NCI-H128 (cell line): ENCODE data around the gene ZNF747.

Experiments
- DNase-seq: peaks from one replicate; lab custom pipeline; 2025; ENCODE audit not compliant: unreplicated experiment; lab: John Stamatoyannopoulos, UW

ZNF747 gene

GRCh38 chr16:30519120-30520049 is 15.3 kb downstream of the ZNF747 start:
- no peak for DNase-seq

DNA sequence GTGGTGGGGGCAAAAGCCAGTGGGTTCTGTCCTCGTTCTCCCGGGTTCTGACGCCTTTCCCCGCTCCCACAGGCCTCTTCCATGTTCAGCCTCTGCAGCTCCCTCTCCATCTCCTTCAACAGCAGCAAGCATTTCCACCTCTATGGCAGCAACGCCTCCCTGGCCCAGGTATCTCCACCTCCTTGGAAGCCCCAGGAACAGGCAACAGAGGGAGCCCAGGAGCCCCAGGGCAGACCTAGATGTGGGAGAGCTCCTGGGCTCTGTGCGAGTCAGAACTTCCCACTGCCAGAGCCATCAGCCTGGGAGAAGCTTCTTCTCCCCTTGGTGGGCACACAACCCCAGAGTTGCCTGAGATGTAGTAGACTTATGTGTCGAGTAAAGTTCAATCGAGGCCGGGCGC is 16.1 kb downstream of the ZNF747 start:
- DNase-seq = no peak

- no peak for DNase-seq
These were observed 19.4 kb downstream of the ZNF747 start for GRCh38 chr16:30515275-30515674.

DNA sequence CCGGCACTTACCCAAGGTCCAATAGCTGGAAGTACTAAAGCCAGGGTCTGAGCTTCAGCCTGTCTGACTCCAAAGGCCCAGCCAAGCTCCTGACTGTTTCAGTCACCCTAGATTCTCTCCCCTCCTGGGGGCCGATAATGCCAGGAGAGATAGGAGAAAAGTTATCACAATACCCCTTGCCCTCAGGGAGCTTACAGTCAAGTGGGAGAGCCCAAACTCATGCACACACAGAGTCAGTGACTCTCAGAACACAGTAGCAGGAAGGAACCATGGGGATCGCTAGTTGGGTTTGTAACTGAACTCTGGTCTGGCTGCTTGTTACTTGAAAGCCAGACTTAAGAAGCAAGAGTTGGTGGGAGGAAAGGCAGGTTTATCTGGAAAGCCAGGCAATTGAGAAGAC is 23.1 kb downstream of the ZNF747 start:
- DNase-seq = no peak

DNA sequence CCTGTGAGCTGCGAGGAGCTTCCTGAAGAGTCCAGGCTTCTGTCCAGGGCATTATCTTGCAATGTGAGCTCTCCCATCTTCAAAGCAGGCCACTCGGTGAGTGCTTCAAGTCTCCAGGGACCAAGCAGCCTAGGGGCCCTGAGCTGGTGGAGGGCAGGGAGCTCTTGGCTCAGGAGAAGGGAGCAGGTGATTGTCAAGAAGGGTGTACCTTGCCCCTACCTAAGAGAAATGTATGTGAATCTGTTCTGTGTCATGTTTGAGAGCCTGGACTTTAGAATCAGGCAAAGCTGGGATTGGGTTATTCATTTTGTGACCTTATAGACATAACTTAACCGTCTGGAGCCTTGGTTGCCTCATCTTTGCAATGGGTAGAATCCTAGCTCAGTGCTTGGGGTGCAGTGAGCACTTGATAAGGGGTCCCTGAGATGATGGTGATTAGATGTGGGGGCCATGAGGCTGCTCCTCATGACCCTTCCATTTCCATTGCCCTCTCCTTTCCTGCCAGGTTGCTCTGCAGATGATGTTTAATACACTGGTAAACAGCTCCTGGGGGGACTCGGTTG is 24.2 kb downstream of the ZNF747 start:
- DNase-seq = no peak

GRCh38 chr16:30509081-30509765 is 25.4 kb downstream of the ZNF747 start:
- DNase-seq = no peak

DNA sequence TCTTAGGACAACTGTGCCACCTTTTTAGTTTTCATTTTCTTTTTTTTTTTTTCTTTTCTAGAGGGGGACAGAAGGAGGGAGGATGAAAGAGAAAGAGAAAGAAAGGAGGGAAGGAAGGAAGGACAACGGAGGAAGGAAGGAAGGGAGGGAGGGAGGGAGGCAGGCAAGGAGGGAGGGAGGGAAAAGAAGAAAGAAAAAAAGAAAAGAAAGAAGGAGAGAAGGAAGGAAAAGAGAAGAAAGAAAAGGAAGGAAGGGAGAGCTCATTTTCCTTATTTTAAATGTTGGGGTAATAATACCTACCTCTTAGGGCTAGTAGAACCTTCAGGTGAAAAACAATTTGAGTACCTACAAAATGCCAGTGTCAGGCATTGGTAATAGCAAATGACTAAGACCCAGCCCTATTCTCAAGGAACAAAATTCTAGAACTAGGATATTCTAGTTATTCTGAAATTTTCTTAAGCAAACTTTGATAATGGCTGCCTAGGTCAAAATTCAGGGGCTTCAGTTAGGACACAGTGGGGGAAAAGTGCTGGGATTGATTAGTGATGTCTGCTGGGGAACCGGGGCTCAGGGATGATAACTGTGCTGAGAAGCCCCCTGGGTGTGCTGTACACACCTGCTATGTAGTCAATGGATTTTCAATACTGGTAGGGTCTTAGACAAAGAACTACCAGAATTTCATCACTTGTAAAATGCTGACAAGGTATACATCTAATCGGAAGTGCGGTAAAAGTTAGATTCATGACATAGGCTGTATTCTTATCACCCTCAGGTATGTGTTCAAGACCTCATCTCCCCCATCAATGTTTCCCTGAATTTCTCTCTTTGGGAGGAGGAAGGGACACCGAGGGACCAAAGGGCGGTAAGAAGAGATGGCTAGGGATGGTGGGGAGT is 31.0 kb downstream of the ZNF747 start:
- DNase-seq = no peak

GRCh38 chr16:30499284-30499683 is 35.4 kb downstream of the ZNF747 start:
- DNase-seq = no peak

GRCh38 chr16:30494709-30495108 is 39.9 kb downstream of the ZNF747 start:
- no peak for DNase-seq

DNA sequence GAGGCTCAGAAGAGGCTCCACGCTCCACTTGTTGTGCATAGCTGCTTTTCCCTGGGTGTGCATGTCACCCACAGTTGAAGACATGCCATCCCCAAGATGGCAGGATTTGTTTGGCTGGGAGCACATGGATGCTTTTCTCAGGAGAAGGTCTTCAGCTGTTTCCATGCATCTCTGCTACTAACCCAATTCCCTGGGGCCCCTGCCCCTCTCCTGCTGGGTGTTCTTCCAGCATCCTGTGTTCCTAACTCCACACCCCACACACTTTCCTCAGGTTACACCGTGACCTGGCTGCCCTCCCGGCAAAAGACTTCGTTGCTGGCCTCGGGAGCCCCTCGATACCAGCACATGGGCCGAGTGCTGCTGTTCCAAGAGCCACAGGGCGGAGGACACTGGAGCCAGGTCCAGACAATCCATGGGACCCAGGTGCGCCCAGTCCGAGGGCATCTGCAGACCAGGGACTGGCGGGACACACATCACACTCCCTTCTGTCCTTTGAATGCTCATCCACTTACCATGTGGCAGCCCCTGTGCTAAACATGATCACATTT is 40.6 kb downstream of the ZNF747 start:
- no peak for DNase-seq

DNA sequence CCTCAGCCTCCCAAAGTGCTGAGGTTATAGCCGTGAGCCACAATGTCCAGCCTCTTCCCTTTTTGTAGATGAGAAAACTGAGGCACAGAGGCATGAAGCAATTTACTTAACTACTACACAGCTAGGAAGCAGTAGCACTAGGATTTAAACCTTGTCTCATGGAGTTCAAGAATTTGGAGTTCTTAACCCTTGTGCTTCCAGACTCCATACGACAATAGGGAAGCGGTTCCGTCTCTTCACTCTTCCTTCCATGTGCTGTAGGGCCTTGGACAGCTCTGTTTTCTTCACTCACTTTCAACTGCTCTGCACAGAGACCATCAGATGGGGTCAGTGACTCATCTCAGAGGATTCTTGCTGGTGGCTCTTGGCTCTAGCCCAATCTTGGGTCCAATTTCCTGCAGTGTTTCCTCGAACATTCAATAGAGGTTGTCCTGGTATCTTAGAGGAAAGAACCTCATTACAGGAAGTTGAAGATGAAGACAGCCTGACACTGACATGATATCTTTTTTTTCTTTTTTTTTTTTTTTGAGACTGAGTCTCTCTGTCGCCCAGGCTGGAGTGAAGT is 42.8 kb downstream of the ZNF747 start:
- DNase-seq = no peak

- no peak for DNase-seq
These were observed 43.4 kb downstream of the ZNF747 start for GRCh38 chr16:30491229-30491628.

GRCh38 chr16:30490210-30490609 is 44.4 kb downstream of the ZNF747 start:
- no peak for DNase-seq

DNA sequence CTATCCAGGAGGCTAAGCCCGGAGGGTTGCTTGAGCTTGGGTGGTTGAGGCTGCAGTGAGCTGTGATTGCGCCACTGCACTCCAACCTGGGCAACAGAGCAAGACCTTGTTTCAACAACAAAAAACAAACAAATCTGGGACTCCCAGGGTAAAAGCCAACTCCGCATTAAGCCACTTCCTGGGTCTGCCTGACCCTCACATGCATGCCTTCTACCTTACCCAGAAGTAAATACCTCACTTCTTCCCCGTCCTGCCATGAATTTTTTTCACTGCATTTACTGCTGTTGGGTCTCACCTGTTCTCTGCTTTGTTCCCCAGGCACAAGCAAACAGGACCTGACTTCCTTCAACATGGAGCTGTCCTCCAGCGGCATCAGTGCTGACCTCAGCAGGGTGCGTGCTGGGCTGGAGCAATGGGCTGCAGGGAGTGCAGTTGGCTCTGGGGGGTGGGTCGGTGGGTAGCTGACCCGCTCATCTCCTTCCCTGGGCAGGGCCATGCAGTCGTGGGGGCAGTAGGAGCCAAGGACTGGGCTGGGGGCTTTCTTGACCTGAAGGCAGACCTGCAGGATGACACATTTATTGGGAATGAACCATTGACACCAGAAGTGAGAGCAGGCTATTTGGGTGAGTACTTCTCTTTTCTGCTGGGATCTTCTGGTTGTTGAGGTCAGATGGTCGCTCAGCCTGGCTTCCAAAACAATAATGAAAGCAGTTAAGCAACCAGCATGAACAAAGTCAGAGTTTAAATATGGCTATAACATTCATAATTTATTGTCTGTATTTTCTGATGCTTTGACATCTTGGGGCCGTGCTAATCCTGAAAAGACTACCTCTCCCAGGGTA is 45.7 kb downstream of the ZNF747 start:
- no peak for DNase-seq

DNA sequence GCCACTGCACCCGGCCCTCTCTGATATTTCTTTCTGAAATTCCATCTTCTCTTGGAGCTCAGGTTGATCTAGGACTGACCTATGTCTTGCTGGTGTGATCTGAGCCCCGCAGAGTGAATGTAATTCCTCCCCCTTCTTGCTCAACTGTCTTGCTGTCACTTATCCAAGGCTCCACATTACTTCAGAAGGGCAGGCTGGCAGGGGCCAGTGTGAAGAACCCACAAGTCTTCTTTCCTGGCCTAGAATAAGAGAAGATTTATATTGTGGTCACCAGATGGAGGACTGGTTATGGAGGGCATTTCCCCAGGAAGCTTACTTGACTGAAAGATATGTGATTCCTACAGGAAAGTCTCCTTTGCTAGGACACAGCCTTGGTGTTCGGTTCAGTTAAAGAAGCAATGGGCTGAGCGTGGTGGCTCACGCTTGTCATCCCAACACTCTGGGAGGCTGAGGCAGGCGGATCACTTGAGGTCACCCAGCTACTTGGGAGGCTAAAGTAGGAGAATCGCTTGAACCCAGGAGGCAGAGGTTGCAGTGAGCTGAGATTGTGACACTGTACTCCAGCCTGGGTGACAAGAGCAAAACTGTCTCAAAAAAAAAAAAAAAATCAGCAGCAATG is 48.7 kb downstream of the ZNF747 start:
- DNase-seq = no peak

GRCh38 chr16:30484887-30485286 is 49.8 kb downstream of the ZNF747 start:
- no peak for DNase-seq

- DNase-seq = no peak
These were observed 52.3 kb downstream of the ZNF747 start for GRCh38 chr16:30482366-30482765.

- no peak for DNase-seq
These were observed 53.3 kb downstream of the ZNF747 start for GRCh38 chr16:30481381-30481780.
